HG02884 (cell line): ENCODE data around the gene TRPV6.
A peak's percentile ranks its signal among the peaks of the same experiment; 100 is the strongest.

Experiments used
- ATAC-seq: cut with Tn5 transposase; IDR thresholded peaks from one replicate; pipeline ENCODE4 v1.9.1; 2021; ENCODE audit warnings: mild to moderate bottlenecking, moderate library complexity; ENCODE audit not compliant: unreplicated experiment

TRPV6 gene

GRCh38 chr7:142855114-142855743 is 30.3 kb downstream of the TRPV6 start:
- ATAC-seq, result peak; percentile 11

- ATAC-seq, result peak; percentile 52
Measured at GRCh38 chr7:142854372-142855113, 31.0 kb downstream of the TRPV6 start, which contains the start of gene EPHB6. TSS of gene EPHB6 (plus strand) at chr7:142855076. CDS start at chr7:142863228, 8,152 bp downstream.

GRCh38 chr7:142853739-142854371 is 31.7 kb downstream of the TRPV6 start:
- peak; percentile 79 for ATAC-seq

- no peak for ATAC-seq
Measured at GRCh38 chr7:142851919-142852318, 33.6 kb downstream of the TRPV6 start.

GRCh38 chr7:142851269-142851668 is 34.3 kb downstream of the TRPV6 start:
- ATAC-seq, result no peak

- ATAC-seq, result no peak
Measured at GRCh38 chr7:142847353-142847752, 38.2 kb downstream of the TRPV6 start.

- ATAC-seq, result no peak
Measured at GRCh38 chr7:142842251-142842766, 43.2 kb downstream of the TRPV6 start.

GRCh38 chr7:142838461-142839213 is 46.9 kb downstream of the TRPV6 start:
- no peak for ATAC-seq

- no peak for ATAC-seq
Measured at GRCh38 chr7:142836426-142836825, 49.1 kb downstream of the TRPV6 start.

- ATAC-seq, result no peak
Measured at GRCh38 chr7:142835487-142835886, 50.1 kb downstream of the TRPV6 start.

GRCh38 chr7:142833174-142834048 is 52.1 kb downstream of the TRPV6 start:
- peak; percentile 60 for ATAC-seq

- ATAC-seq, result no peak
Measured at GRCh38 chr7:142832417-142832816, 53.1 kb downstream of the TRPV6 start.

GRCh38 chr7:142827951-142828500 is 57.5 kb downstream of the TRPV6 start:
- no peak for ATAC-seq

GRCh38 chr7:142822714-142823113 is 62.8 kb downstream of the TRPV6 start:
- ATAC-seq, result no peak
